HG02884 (cell line): Measurements from ENCODE around the gene PHF12.
"Not testable (repeated sequence)": the region's sequence is repeated elsewhere in the genome, so short reads cannot be mapped to it uniquely, and the experiment has no call there.

Experiments used
- ATAC-seq: cut with Tn5 transposase; IDR thresholded peaks from one replicate; pipeline ENCODE4 v1.9.1; 2021; ENCODE audit warnings: mild to moderate bottlenecking, moderate library complexity; ENCODE audit not compliant: unreplicated experiment

The PHF12 gene

GRCh38 chr17:28937044-28937729 lies 14.1 kb downstream of the PHF12 start:
- ATAC-seq: no peak

- no peak for ATAC-seq
Measured at GRCh38 chr17:28935744-28936460, 15.4 kb downstream of the PHF12 start.

GRCh38 chr17:28934508-28934907 lies 16.8 kb downstream of the PHF12 start:
- not testable (repeated sequence) for ATAC-seq

GRCh38 chr17:28929787-28930186 lies 21.5 kb downstream of the PHF12 start:
- no peak for ATAC-seq

- no peak for ATAC-seq
Measured at GRCh38 chr17:28928061-28928460, 23.3 kb downstream of the PHF12 start.

GRCh38 chr17:28926786-28927185 lies 24.5 kb downstream of the PHF12 start:
- no peak for ATAC-seq

- no peak for ATAC-seq
Measured at GRCh38 chr17:28926366-28926765, 25.0 kb downstream of the PHF12 start.

GRCh38 chr17:28925912-28926365 lies 25.4 kb downstream of the PHF12 start:
- no peak for ATAC-seq

GRCh38 chr17:28920201-28920600 lies 31.1 kb downstream of the PHF12 start:
- no peak for ATAC-seq

GRCh38 chr17:28918295-28918694 lies 33.0 kb downstream of the PHF12 start:
- no peak for ATAC-seq

GRCh38 chr17:28917465-28917864 lies 33.9 kb downstream of the PHF12 start:
- no peak for ATAC-seq

- ATAC-seq: no peak
Measured at GRCh38 chr17:28917029-28917428, 34.3 kb downstream of the PHF12 start.

- no peak for ATAC-seq
Measured at GRCh38 chr17:28916302-28916934, 34.9 kb downstream of the PHF12 start.

GRCh38 chr17:28912938-28913333 lies 38.4 kb downstream of the PHF12 start:
- no peak for ATAC-seq

- no peak for ATAC-seq
Measured at GRCh38 chr17:28912281-28912937, 38.9 kb downstream of the PHF12 start.

GRCh38 chr17:28911411-28912045 lies 39.8 kb downstream of the PHF12 start:
- no peak for ATAC-seq

- no peak for ATAC-seq
Measured at GRCh38 chr17:28910534-28910933, 40.8 kb downstream of the PHF12 start.

GRCh38 chr17:28908640-28909167 lies 42.6 kb downstream of the PHF12 start:
- ATAC-seq: no peak

GRCh38 chr17:28907709-28908475 lies 43.4 kb downstream of the PHF12 start:
- no peak for ATAC-seq
